GM23338 (cell line): ENCODE results near the gene C17orf107. TPM values are rescaled to one million over a fixed set of nuclear protein-coding genes. Genes with fewer than 3 reads are reported as not detected.

ENCODE experiments used
- ATAC-seq: fragments of 200-7000 bp; cut with Tn5 transposase; 3 replicates; pipeline ENCODE4 v1.9.1; 2020
- DNase-seq: peaks from one replicate; pipeline ENCODE4 v3.0.0-alpha.2; 2015; ENCODE audit warnings: low spot score
- H2AFZ ChIP-seq: fragments of 200-600 bp; sonication (generic); 2 replicates; pipeline ENCODE4 v1.8.0; 2016; ENCODE audit warnings: antibody characterized with exemption, mild to moderate bottlenecking, moderate library complexity
- H3F3A ChIP-seq: fragments of 200-600 bp; sonication (generic); replicated peaks from 2 replicates; pipeline ENCODE4 v1.8.0; 2017; ENCODE audit warnings: antibody characterized with exemption, mixed run types, low read depth
- H3K27ac ChIP-seq: fragments of 200-600 bp; sonication (generic); 2 replicates; pipeline ENCODE4 v1.6.1; 2016; ENCODE audit warnings: low read depth
- H3K27me3 ChIP-seq: fragments of 200-600 bp; sonication (generic); 2 replicates; pipeline ENCODE4 v1.8.0; 2016; ENCODE audit warnings: mild to moderate bottlenecking, mixed run types, moderate library complexity; ENCODE audit not compliant: insufficient read depth
- H3K36me3 ChIP-seq: fragments of 200-600 bp; sonication (generic); 2 replicates; pipeline ENCODE4 v1.8.0; 2016; ENCODE audit warnings: mild to moderate bottlenecking; ENCODE audit not compliant: insufficient read depth
- H3K4me1 ChIP-seq: fragments of 200-600 bp; sonication (generic); 2 replicates; pipeline ENCODE4 v1.8.0; 2016; ENCODE audit warnings: mild to moderate bottlenecking, moderate library complexity; ENCODE audit not compliant: insufficient read depth
- H3K4me2 ChIP-seq: fragments of 200-600 bp; sonication (generic); 2 replicates; pipeline ENCODE4 v1.7.1; 2017; ENCODE audit warnings: mixed run types
- H3K4me3 ChIP-seq: fragments of 200-600 bp; sonication (generic); 2 replicates; pipeline ENCODE4 v1.6.1; 2016; ENCODE audit warnings: mixed run types
- H3K79me2 ChIP-seq: fragments of 200-600 bp; sonication (generic); replicated peaks from 2 replicates; pipeline ENCODE4 v1.8.0; 2017; ENCODE audit warnings: mild to moderate bottlenecking; ENCODE audit not compliant: insufficient read depth
- H3K9me2 ChIP-seq: fragments of 200-600 bp; sonication (generic); 2 replicates; pipeline ENCODE4 v1.8.0; 2017; ENCODE audit not compliant: insufficient read depth
- H4K20me1 ChIP-seq: fragments of 200-600 bp; sonication (generic); replicated peaks from 2 replicates; pipeline ENCODE4 v1.8.0; 2017; ENCODE audit warnings: mild to moderate bottlenecking; ENCODE audit not compliant: insufficient read depth
- H3K27ac Mint-ChIP-seq: 2 replicates; pipeline ENCODE4 v1.8.0; 2020; ENCODE audit warnings: inconsistent platforms, mild to moderate bottlenecking, moderate library complexity, mixed read lengths
- H3K27me3 Mint-ChIP-seq: 3 replicates; pipeline ENCODE4 v1.8.0; 2022; ENCODE audit warnings: low read depth, mild to moderate bottlenecking, moderate library complexity, mixed read lengths, inconsistent platforms; ENCODE audit not compliant: insufficient read depth, poor library complexity
- H3K36me3 Mint-ChIP-seq: 3 replicates; pipeline ENCODE4 v1.8.0; 2021; ENCODE audit warnings: low read depth, mild to moderate bottlenecking, inconsistent platforms, moderate library complexity, mixed read lengths
- H3K4me1 Mint-ChIP-seq: 3 replicates; pipeline ENCODE4 v1.8.0; 2020; ENCODE audit warnings: mild to moderate bottlenecking, inconsistent platforms, mixed read lengths
- H3K4me3 Mint-ChIP-seq: 3 replicates; pipeline ENCODE4 v1.8.0; 2021; ENCODE audit warnings: moderate library complexity, mild to moderate bottlenecking, inconsistent platforms, mixed read lengths
- H3K9me3 Mint-ChIP-seq: 3 replicates; pipeline ENCODE4 v1.8.0; 2020; ENCODE audit warnings: moderate library complexity, mild to moderate bottlenecking, inconsistent platforms, mixed read lengths
- CREB1 ChIP-seq: fragments of 250-450 bp; sonication (Bioruptor Pico); IDR thresholded peaks from 2 replicates; pipeline ENCODE4 v1.5.0; 2020; ENCODE audit warnings: low read depth, mild to moderate bottlenecking, moderate library complexity
- EZH2 ChIP-seq: fragments of 200-600 bp; sonication (generic); IDR thresholded peaks from one replicate; pipeline ENCODE4 v1.8.0; 2017; ENCODE audit warnings: antibody characterized with exemption, mild to moderate bottlenecking, low read depth; ENCODE audit not compliant: unreplicated experiment
- EZH2phosphoT487 ChIP-seq: fragments of 200-600 bp; sonication (generic); IDR thresholded peaks from one replicate; pipeline ENCODE4 v1.8.1; 2018; ENCODE audit warnings: antibody characterized with exemption; ENCODE audit not compliant: unreplicated experiment
- JUNB ChIP-seq: IDR thresholded peaks from one replicate; pipeline ENCODE4 v1.6.1; 2016; ENCODE audit warnings: antibody characterized with exemption; ENCODE audit not compliant: unreplicated experiment
- NANOG ChIP-seq: IDR thresholded peaks from 2 replicates; pipeline ENCODE4 v1.6.1; 2016; ENCODE audit warnings: antibody characterized with exemption, borderline replicate concordance
- POLR2AphosphoS5 ChIP-seq: IDR thresholded peaks from 2 replicates; pipeline ENCODE4 v1.6.1; 2016; ENCODE audit warnings: antibody characterized with exemption, low read depth
- STAT1 ChIP-seq: IDR thresholded peaks from one replicate; pipeline ENCODE4 v1.6.1; 2016; ENCODE audit warnings: antibody characterized with exemption; ENCODE audit not compliant: unreplicated experiment
- ZNF331 ChIP-seq: fragments of 250-450 bp; sonication (Bioruptor Pico); IDR thresholded peaks from 2 replicates; pipeline ENCODE4 v1.5.0; 2020; ENCODE audit warnings: low read depth, mild to moderate bottlenecking, moderate library complexity
- polyA plus RNA-seq: library from polyadenylated mRNA; unstranded; fragments of >200 nt; fragmentation: Nextera tagmentation; extraction: Ambion mirVana; gene quantifications from 2 replicates; pipeline ENCODE4 v1.2.1, GENCODE V29; 2016
- total RNA-seq: library from RNA; depleted of rRNA; stranded (reverse); fragments of >200 nt; shearing (Covaris generic); gene quantifications from 2 replicates; pipeline ENCODE4 v1.2.3, GENCODE V29; 2014
- TF ChIP-seq, protein P1 (sequence below): fragments of 250-450 bp; sonication (Bioruptor Pico); IDR thresholded peaks from 2 replicates; pipeline ENCODE4 v1.5.0; 2020; ENCODE audit warnings: mild to moderate bottlenecking, moderate library complexity
- TF ChIP-seq, protein P2 (sequence below): IDR thresholded peaks from one replicate; pipeline ENCODE4 v1.6.1; 2018; ENCODE audit warnings: antibody characterized with exemption; ENCODE audit not compliant: unreplicated experiment
- TF ChIP-seq, protein P3 (sequence below), 2 experiments: fragments of 200-600 bp in 1 of 2; sonication (generic) in 1 of 2; conservative IDR thresholded peaks; 2 replicates each; pipeline versions ENCODE4 v1.5.1 to v1.6.1; 2016 to 2017; ENCODE audit warnings: antibody characterized with exemption in 2 of 2, low read depth in 2 of 2, mild to moderate bottlenecking in 2 of 2, moderate library complexity in 1 of 2

The C17orf107 gene
- total and polyA plus RNA-seq, 2 experiments from 2014 or later, result 1.9 to 5.9 TPM

DNA sequence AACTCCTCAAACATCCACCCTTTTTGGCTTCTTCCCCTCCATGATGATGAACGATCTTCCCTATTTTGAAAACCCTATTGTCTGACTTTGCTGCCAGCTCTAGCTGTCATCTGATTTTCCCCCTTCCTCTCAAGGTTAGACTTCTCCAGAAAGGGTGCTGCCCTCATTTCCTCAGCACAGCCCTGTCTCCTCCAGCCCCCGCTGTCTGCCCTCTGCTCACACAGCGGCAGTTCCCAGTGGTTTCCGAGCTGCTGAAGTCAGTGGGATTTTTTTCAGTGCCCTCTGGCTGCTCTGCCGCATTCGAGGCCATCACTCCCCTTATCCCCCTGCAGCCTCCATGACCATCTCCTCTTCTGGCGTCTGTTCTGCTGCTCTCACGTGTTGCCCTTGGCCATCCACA, 26.6 kb upstream of the C17orf107 start (continued):
- TF ChIP-seq, protein P1, sequence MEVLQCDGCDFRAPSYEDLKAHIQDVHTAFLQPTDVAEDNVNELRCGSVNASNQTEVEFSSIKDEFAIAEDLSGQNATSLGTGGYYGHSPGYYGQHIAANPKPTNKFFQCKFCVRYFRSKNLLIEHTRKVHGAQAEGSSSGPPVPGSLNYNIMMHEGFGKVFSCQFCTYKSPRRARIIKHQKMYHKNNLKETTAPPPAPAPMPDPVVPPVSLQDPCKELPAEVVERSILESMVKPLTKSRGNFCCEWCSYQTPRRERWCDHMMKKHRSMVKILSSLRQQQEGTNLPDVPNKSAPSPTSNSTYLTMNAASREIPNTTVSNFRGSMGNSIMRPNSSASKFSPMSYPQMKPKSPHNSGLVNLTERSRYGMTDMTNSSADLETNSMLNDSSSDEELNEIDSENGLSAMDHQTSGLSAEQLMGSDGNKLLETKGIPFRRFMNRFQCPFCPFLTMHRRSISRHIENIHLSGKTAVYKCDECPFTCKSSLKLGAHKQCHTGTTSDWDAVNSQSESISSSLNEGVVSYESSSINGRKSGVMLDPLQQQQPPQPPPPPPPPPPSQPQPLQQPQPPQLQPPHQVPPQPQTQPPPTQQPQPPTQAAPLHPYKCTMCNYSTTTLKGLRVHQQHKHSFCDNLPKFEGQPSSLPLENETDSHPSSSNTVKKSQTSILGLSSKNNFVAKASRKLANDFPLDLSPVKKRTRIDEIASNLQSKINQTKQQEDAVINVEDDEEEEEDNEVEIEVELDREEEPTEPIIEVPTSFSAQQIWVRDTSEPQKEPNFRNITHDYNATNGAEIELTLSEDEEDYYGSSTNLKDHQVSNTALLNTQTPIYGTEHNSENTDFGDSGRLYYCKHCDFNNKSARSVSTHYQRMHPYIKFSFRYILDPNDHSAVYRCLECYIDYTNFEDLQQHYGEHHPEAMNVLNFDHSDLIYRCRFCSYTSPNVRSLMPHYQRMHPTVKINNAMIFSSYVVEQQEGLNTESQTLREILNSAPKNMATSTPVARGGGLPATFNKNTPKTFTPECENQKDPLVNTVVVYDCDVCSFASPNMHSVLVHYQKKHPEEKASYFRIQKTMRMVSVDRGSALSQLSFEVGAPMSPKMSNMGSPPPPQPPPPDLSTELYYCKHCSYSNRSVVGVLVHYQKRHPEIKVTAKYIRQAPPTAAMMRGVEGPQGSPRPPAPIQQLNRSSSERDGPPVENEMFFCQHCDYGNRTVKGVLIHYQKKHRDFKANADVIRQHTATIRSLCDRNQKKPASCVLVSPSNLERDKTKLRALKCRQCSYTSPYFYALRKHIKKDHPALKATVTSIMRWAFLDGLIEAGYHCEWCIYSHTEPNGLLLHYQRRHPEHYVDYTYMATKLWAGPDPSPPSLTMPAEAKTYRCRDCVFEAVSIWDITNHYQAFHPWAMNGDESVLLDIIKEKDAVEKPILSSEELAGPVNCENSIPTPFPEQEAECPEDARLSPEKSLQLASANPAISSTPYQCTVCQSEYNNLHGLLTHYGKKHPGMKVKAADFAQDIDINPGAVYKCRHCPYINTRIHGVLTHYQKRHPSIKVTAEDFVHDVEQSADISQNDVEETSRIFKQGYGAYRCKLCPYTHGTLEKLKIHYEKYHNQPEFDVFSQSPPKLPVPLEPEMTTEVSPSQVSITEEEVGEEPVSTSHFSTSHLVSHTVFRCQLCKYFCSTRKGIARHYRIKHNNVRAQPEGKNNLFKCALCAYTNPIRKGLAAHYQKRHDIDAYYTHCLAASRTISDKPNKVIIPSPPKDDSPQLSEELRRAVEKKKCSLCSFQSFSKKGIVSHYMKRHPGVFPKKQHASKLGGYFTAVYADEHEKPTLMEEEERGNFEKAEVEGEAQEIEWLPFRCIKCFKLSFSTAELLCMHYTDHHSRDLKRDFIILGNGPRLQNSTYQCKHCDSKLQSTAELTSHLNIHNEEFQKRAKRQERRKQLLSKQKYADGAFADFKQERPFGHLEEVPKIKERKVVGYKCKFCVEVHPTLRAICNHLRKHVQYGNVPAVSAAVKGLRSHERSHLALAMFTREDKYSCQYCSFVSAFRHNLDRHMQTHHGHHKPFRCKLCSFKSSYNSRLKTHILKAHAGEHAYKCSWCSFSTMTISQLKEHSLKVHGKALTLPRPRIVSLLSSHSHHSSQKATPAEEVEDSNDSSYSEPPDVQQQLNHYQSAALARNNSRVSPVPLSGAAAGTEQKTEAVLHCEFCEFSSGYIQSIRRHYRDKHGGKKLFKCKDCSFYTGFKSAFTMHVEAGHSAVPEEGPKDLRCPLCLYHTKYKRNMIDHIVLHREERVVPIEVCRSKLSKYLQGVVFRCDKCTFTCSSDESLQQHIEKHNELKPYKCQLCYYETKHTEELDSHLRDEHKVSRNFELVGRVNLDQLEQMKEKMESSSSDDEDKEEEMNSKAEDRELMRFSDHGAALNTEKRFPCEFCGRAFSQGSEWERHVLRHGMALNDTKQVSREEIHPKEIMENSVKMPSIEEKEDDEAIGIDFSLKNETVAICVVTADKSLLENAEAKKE (CRISPR knock-in tag), result no peak
- TF ChIP-seq ZNF331 (CRISPR knock-in tag) (no peak), NANOG (no peak)

DNA sequence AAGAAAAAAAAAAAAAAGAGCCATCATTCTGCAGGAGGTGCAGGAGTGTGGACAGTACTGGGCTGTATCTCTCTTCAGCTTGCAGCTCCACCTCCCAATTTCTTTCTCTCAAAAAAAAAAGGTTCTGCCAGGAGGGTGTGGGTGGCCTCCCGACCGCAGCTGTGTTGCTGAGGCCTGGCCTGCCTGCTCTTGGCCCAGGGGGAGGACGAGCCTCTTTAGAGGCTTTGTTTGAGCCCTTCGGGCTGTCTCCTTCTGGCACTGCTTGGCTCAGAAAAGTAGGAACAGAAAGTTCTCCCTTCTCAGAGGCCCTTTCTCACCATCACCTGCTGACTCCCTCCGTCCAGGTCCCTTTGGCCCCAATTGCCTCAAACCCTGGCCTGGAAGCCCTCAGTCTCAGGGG, 22.2 kb upstream of the C17orf107 start:
- Histone ChIP-seq H3K4me2 (no peak overlapping the region), H3K27me3 (no peaks in the 10 kb centered on the region), H3K9me2 (no peaks in the 10 kb centered on the region), H3K27ac (no peak overlapping the region), H3K4me1 (peaks cover 3% of the 10 kb centered on the region; the same call in 1 of the 2 replicates), H2AFZ (no peak overlapping the region), H3K79me2 (no peaks in the 10 kb centered on the region), H3K36me3 (peaks cover 3% of the 10 kb centered on the region; the same call in 1 of the 2 replicates), H4K20me1 (0 out of 2 replicates have a peak, but pooled peaks cover 3% of the 10 kb centered on the region), H3K4me3 (no peak overlapping the region), H3F3A (0 out of 2 replicates have a peak, but pooled peaks cover 6% of the 10 kb centered on the region)
- peaks cover 16% of the 10 kb centered on the region for H3K4me1 Mint-ChIP-seq
- H3K27ac Mint-ChIP-seq, result no peak overlapping the region
- no peaks in the 10 kb centered on the region for H3K9me3 Mint-ChIP-seq
- H3K27me3 Mint-ChIP-seq, result peaks cover 10% of the 10 kb centered on the region
- H3K4me3 Mint-ChIP-seq, result no peak overlapping the region
- ATAC-seq, result no peak
- peaks cover 5% of the 10 kb centered on the region for H3K36me3 Mint-ChIP-seq
- no peak for DNase-seq
- no peak for TF ChIP-seq JUNB
- TF ChIP-seq, protein P2, sequence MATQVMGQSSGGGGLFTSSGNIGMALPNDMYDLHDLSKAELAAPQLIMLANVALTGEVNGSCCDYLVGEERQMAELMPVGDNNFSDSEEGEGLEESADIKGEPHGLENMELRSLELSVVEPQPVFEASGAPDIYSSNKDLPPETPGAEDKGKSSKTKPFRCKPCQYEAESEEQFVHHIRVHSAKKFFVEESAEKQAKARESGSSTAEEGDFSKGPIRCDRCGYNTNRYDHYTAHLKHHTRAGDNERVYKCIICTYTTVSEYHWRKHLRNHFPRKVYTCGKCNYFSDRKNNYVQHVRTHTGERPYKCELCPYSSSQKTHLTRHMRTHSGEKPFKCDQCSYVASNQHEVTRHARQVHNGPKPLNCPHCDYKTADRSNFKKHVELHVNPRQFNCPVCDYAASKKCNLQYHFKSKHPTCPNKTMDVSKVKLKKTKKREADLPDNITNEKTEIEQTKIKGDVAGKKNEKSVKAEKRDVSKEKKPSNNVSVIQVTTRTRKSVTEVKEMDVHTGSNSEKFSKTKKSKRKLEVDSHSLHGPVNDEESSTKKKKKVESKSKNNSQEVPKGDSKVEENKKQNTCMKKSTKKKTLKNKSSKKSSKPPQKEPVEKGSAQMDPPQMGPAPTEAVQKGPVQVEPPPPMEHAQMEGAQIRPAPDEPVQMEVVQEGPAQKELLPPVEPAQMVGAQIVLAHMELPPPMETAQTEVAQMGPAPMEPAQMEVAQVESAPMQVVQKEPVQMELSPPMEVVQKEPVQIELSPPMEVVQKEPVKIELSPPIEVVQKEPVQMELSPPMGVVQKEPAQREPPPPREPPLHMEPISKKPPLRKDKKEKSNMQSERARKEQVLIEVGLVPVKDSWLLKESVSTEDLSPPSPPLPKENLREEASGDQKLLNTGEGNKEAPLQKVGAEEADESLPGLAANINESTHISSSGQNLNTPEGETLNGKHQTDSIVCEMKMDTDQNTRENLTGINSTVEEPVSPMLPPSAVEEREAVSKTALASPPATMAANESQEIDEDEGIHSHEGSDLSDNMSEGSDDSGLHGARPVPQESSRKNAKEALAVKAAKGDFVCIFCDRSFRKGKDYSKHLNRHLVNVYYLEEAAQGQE, result no peak
- TF ChIP-seq ZNF331 (CRISPR knock-in tag), result no peak
- no peak for TF ChIP-seq POLR2AphosphoS5
- TF ChIP-seq, protein P3, sequence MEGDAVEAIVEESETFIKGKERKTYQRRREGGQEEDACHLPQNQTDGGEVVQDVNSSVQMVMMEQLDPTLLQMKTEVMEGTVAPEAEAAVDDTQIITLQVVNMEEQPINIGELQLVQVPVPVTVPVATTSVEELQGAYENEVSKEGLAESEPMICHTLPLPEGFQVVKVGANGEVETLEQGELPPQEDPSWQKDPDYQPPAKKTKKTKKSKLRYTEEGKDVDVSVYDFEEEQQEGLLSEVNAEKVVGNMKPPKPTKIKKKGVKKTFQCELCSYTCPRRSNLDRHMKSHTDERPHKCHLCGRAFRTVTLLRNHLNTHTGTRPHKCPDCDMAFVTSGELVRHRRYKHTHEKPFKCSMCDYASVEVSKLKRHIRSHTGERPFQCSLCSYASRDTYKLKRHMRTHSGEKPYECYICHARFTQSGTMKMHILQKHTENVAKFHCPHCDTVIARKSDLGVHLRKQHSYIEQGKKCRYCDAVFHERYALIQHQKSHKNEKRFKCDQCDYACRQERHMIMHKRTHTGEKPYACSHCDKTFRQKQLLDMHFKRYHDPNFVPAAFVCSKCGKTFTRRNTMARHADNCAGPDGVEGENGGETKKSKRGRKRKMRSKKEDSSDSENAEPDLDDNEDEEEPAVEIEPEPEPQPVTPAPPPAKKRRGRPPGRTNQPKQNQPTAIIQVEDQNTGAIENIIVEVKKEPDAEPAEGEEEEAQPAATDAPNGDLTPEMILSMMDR (conservative IDR thresholded peaks at IDR 0.05; ENCODE audit: low read depth in 2 of 2), result no peak
- TF ChIP-seq EZH2phosphoT487, result no peak
- no peak for TF ChIP-seq EZH2
- TF ChIP-seq STAT1, result no peak
- no peak for TF ChIP-seq CREB1 (CRISPR knock-in tag)
